GM12878 (cell line): ENCODE results near the gene ARMC9. TPM values are rescaled to one million over a fixed set of nuclear protein-coding genes. Genes with fewer than 3 reads are reported as not detected.

Experiments used
- ATAC-seq: fragments of 200-7000 bp; cut with Tn5 transposase; 3 replicates; pipeline ENCODE4 v1.9.1; 2020; ENCODE audit warnings: mild to moderate bottlenecking, moderate library complexity
- BruUV-seq: library from RNA; stranded (reverse); fragments of 400-500 nt; replicated peaks from 2 replicates; lab custom pipeline; 2021; lab: Mats Ljungman, UMichigan
- CTCF ChIA-PET: fragments of 300-600 bp; sonication (Branson Sonifier 250); formaldehyde crosslinking; extraction: SDS; loops from one replicate; lab custom pipeline; 2021; ENCODE audit warnings: inconsistent platforms; lab: Yijun Ruan, JAX
- POLR2A ChIA-PET: fragments of 350-600 bp; formaldehyde crosslinking; extraction: SDS; loops from one replicate; lab custom pipeline; 2021; ENCODE audit warnings: inconsistent platforms; lab: Charles Lee
- RAD21 ChIA-PET: fragments of 300-600 bp; sonication (Branson Sonifier 250); formaldehyde crosslinking; loops from one replicate; lab custom pipeline; 2023; ENCODE audit warnings: antibody characterized with exemption; ENCODE audit not compliant: unreplicated experiment; lab: Charles Lee
- SMC1A ChIA-PET: fragments of 300-600 bp; sonication (Branson Sonifier 250); formaldehyde crosslinking; loops from one replicate; lab custom pipeline; 2023; ENCODE audit not compliant: unreplicated experiment, uncharacterized antibody; lab: Charles Lee
- DNase-seq: peaks from one replicate; pipeline ENCODE4 v3.0.0-alpha.2; 2011; ENCODE audit warnings: low read depth, low spot score
- FAIRE-seq: peaks from 3 replicates; lab custom pipeline; 2011; peaks lifted over from hg19 to GRCh38; lab: Jason Lieb, UNC
- H2AFZ ChIP-seq: 2 replicates; pipeline ENCODE4 v1.6.0; 2011; ENCODE audit warnings: low read depth, low read length, control low read depth; ENCODE audit not compliant: control insufficient read depth
- H3K27ac ChIP-seq: 2 replicates; pipeline ENCODE4 v1.5.1; 2011; ENCODE audit warnings: control low read depth; ENCODE audit not compliant: control insufficient read depth, insufficient read depth
- H3K27me3 ChIP-seq, 2 experiments: replicated peaks in 1 of 2; 2 replicates each; pipeline versions ENCODE4 v1.6.0 to v1.6.1; 2011; ENCODE audit warnings: low read length in 1 of 2; ENCODE audit not compliant: control insufficient read depth in 2 of 2, insufficient read depth in 2 of 2
- H3K36me3 ChIP-seq, 2 experiments: 2 replicates each; pipeline ENCODE4 v1.5.1; 2011; ENCODE audit warnings: low read length in 1 of 2; ENCODE audit not compliant: control insufficient read depth in 2 of 2, insufficient read depth in 2 of 2
- H3K4me1 ChIP-seq: 2 replicates; pipeline ENCODE4 v1.6.1; 2011; ENCODE audit warnings: mild to moderate bottlenecking, low read length, moderate library complexity, mixed read lengths; ENCODE audit not compliant: control insufficient read depth, insufficient read depth
- H3K4me2 ChIP-seq: 2 replicates; pipeline ENCODE4 v1.6.0; 2011; ENCODE audit warnings: control low read depth; ENCODE audit not compliant: control insufficient read depth, insufficient read depth
- H3K4me3 ChIP-seq: fragments of 200-600 bp; sonication (generic); 2 replicates; pipeline ENCODE4 v1.5.1; 2016
- H3K79me2 ChIP-seq: 2 replicates; pipeline ENCODE4 v1.6.0; 2011; ENCODE audit warnings: low read length; ENCODE audit not compliant: control insufficient read depth, insufficient read depth
- H3K9ac ChIP-seq: 2 replicates; pipeline ENCODE4 v1.8.0; 2011; ENCODE audit warnings: low read length, control low read depth, mixed read lengths; ENCODE audit not compliant: control insufficient read depth, insufficient read depth
- H3K9me3 ChIP-seq: replicated peaks from 3 replicates; pipeline ENCODE4 v1.5.1; 2011; ENCODE audit warnings: mild to moderate bottlenecking, low read length; ENCODE audit not compliant: control insufficient read depth, insufficient read depth
- H4K20me1 ChIP-seq: 2 replicates; pipeline ENCODE4 v1.6.0; 2011; ENCODE audit not compliant: control insufficient read depth, insufficient read depth
- BRCA1 ChIP-seq: IDR thresholded peaks from 2 replicates; pipeline ENCODE4 v1.6.1; 2011; ENCODE audit warnings: low read depth, low read length, improper control_type of control experiment
- CHD1 ChIP-seq: IDR thresholded peaks from 2 replicates; pipeline ENCODE4 v1.6.1; 2012; ENCODE audit warnings: low read depth, low read length, improper control_type of control experiment
- GATAD2B ChIP-seq: fragments of 450-650 bp; conservative IDR thresholded peaks from 2 replicates; pipeline ENCODE4 v1.6.1; 2017; ENCODE audit warnings: low read depth, mild to moderate bottlenecking, moderate library complexity
- IKZF1 ChIP-seq: fragments of 450-650 bp; conservative IDR thresholded peaks from 2 replicates; pipeline ENCODE4 v1.6.1; 2017; ENCODE audit warnings: antibody characterized with exemption, mild to moderate bottlenecking
- MLLT1 ChIP-seq: fragments of 450-650 bp; IDR thresholded peaks from 2 replicates; pipeline ENCODE4 v1.6.1; 2016; ENCODE audit warnings: mild to moderate bottlenecking
- MTA2 ChIP-seq: fragments of 450-650 bp; IDR thresholded peaks from 2 replicates; pipeline ENCODE4 v1.6.1; 2016; ENCODE audit warnings: low read depth, mild to moderate bottlenecking, moderate library complexity
- MXI1 ChIP-seq: fragments of 150-350 bp; IDR thresholded peaks from 2 replicates; pipeline ENCODE4 v1.6.1; 2011; ENCODE audit warnings: low read depth, mild to moderate bottlenecking, inconsistent platforms, low read length, improper control_type of control experiment
- NBN ChIP-seq: fragments of 450-650 bp; IDR thresholded peaks from 2 replicates; pipeline ENCODE4 v1.6.1; 2016
- SIN3A ChIP-seq: IDR thresholded peaks from 2 replicates; pipeline ENCODE4 v1.6.1; 2012; ENCODE audit warnings: low read depth, low read length, improper control_type of control experiment
- SKIL ChIP-seq: fragments of 450-650 bp; IDR thresholded peaks from 2 replicates; pipeline ENCODE4 v1.6.1; 2017; ENCODE audit warnings: mild to moderate bottlenecking, low read depth, inconsistent platforms; ENCODE audit not compliant: poor library complexity, severe bottlenecking
- SMC3 ChIP-seq: IDR thresholded peaks from 2 replicates; pipeline ENCODE4 v1.6.1; 2011; ENCODE audit warnings: low read length, improper control_type of control experiment, borderline replicate concordance
- SPI1 ChIP-seq: IDR thresholded peaks from 2 replicates; pipeline ENCODE4 v1.6.1; 2011; ENCODE audit warnings: low read depth, mild to moderate bottlenecking, low read length, moderate library complexity, borderline replicate concordance; ENCODE audit not compliant: insufficient read depth
- USF2 ChIP-seq: IDR thresholded peaks from 2 replicates; pipeline ENCODE4 v1.6.1; 2011; ENCODE audit warnings: low read depth, low read length, improper control_type of control experiment, borderline replicate concordance
- ZBTB11 ChIP-seq: fragments of 450-650 bp; formaldehyde crosslinking; IDR thresholded peaks from 2 replicates; pipeline ENCODE4 v1.5.0; 2022; ENCODE audit warnings: mild to moderate bottlenecking, missing genetic modification characterization
- WGBS: methylation state at CpG from one replicate; pipeline ENCODE4 v1.1.6; 2016; ENCODE audit warnings: low lambda C conversion rate; ENCODE audit not compliant: insufficient replicate concordance, insufficient coverage; ENCODE audit errors: missing lambda C conversion rate; 5-methylcytosine and 5-hydroxymethylcytosine counted together
- in situ Hi-C: fragments of 300-500 bp; cut with MboI; formaldehyde crosslinking; loops from 9 replicates; pipeline ENCODE4 v1.14.3; 2018; ENCODE audit warnings: mixed read lengths
- intact Hi-C: fragments of 100-400 bp; cut with micrococcal nuclease; formaldehyde crosslinking; loops from one replicate; pipeline ENCODE4 v1.14.2; 2022; ENCODE audit not compliant: unreplicated experiment
- polyA plus RNA-seq, 11 experiments: library from polyadenylated mRNA; depleted of rRNA in 4 of 11; unstranded in 6 of 11; stranded (reverse) in 5 of 11; fragments of >200 nt; fragmentation: Nextera tagmentation in 4 of 11; fragmentation: Illumina TruSeq in 1 of 11; extraction: Ambion mirVana in 4 of 11; extraction: Trizol in 1 of 11; gene quantifications; 1 replicate in 1 of 11; 2 replicates in 10 of 11; pipeline versions ENCODE4 v1.2.1 to v1.2.3, GENCODE V29; 2011 to 2016; ENCODE audit warnings: inconsistent platforms in 2 of 11, missing spikeins in 2 of 11, low read depth in 1 of 11
- total RNA-seq, 4 experiments: library from RNA; depleted of rRNA in 3 of 4; stranded (reverse); fragments of >200 nt in 3 of 4; fragmentation: Illumina TruSeq in 1 of 4; extraction: Trizol in 1 of 4; gene quantifications; 2 replicates each; pipeline versions ENCODE4 v1.2.1 to v1.2.3, GENCODE V29; 2013 to 2021
- TF ChIP-seq, protein P1 (sequence below): fragments of 450-650 bp; IDR thresholded peaks from 2 replicates; pipeline ENCODE4 v1.6.1; 2017; ENCODE audit warnings: mild to moderate bottlenecking

The ARMC9 gene
- total and polyA plus RNA-seq, 10 of the 15 experiments (the other 5 are each of a cell fraction or from before 2014, with no cell fraction given), result 3.8 to 21.8 (median 10.4) TPM

- Histone ChIP-seq H3K79me2 (no peaks in the 10 kb centered on the region), H3K9me3 (no peaks in the 10 kb centered on the region), H3K27ac (no peak overlapping the region), H3K36me3 (no peaks in the 10 kb centered on the region), H2AFZ (no peak overlapping the region), H3K4me1 (no peaks in the 10 kb centered on the region), H3K27me3 (no peaks in the 10 kb centered on the region), H3K4me2 (no peak overlapping the region), H3K4me3 (no peak overlapping the region), H4K20me1 (no peaks in the 10 kb centered on the region), H3K9ac (no peak overlapping the region)
- ATAC-seq (no peak), DNase-seq (no peak), FAIRE-seq (no peak)
- no TSS peak for BruUV-seq
- in situ Hi-C loops, result no loop called here
- ChIA-PET RAD21 (no interaction called here), CTCF (interaction anchor here (0.7 to 1.2 kb wide), 2 partner anchors 14 to 147 kb away, joined by 3 to 4 read pairs; no protein-coding TSS in a partner anchor), SMC1A (interaction anchor here (1.0 to 1.7 kb wide), 3 partner anchors 8 to 18 kb away, joined by 4 to 5 read pairs (median 4); no protein-coding TSS in a partner anchor), POLR2A (interaction anchor here (0.5 to 0.6 kb wide), 2 partner anchors 13 to 340 kb away, joined by 3 to 6 read pairs; no protein-coding TSS in a partner anchor)
- intact Hi-C loops, result no loop called here
- 73% methylated on average over 2 of the region's 2 CpGs for WGBS
- TF ChIP-seq CHD1, result no peak
- TF ChIP-seq MLLT1, result no peak
- no peak for TF ChIP-seq USF2
- no peak for TF ChIP-seq SIN3A
- no peak for TF ChIP-seq SPI1
- TF ChIP-seq, protein P1, sequence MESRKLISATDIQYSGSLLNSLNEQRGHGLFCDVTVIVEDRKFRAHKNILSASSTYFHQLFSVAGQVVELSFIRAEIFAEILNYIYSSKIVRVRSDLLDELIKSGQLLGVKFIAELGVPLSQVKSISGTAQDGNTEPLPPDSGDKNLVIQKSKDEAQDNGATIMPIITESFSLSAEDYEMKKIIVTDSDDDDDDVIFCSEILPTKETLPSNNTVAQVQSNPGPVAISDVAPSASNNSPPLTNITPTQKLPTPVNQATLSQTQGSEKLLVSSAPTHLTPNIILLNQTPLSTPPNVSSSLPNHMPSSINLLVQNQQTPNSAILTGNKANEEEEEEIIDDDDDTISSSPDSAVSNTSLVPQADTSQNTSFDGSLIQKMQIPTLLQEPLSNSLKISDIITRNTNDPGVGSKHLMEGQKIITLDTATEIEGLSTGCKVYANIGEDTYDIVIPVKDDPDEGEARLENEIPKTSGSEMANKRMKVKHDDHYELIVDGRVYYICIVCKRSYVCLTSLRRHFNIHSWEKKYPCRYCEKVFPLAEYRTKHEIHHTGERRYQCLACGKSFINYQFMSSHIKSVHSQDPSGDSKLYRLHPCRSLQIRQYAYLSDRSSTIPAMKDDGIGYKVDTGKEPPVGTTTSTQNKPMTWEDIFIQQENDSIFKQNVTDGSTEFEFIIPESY, result no peak
- TF ChIP-seq SMC3, result no peak
- TF ChIP-seq NBN, result no peak
- no peak for TF ChIP-seq ZBTB11
- TF ChIP-seq IKZF1, result no peak
- TF ChIP-seq MTA2, result no peak
- TF ChIP-seq GATAD2B, result no peak
- TF ChIP-seq BRCA1, result no peak
- no peak for TF ChIP-seq MXI1
- TF ChIP-seq SKIL, result no peak
Measured at GRCh38 chr2:231374771-231375170, 176.3 kb downstream of the ARMC9 start.
